Dermis microvascular lymphatic vessel endothelial cell (primary cell): ENCODE data around the gene PDE3B. TPM values are rescaled to one million over a fixed set of nuclear protein-coding genes. Genes with fewer than 3 reads are reported as not detected.
"Not testable (repeated sequence)": the region's sequence is repeated elsewhere in the genome, so short reads cannot be mapped to it uniquely, and the experiment has no call there.

Experiments
- DNase-seq, 2 donors: peaks; one replicate each; pipeline versions ENCODE4 v3.0.0 to v3.0.0-alpha.2; 2010; ENCODE audit warnings: low read depth in 2 of 2
- total RNA-seq: library from RNA; depleted of rRNA; stranded (reverse); fragments of >200 nt; gene quantifications from 2 replicates; pipeline ENCODE4 v1.2.1, GENCODE V29; 2014

The PDE3B gene
- total RNA-seq, 1 donor from 2014 or later: 0.13 TPM

GRCh38 chr11:14676068-14676467 is 32.5 kb downstream of the PDE3B start:
- DNase-seq: no peak

GRCh38 chr11:14677146-14677545 is 33.5 kb downstream of the PDE3B start:
- DNase-seq: no peak

GRCh38 chr11:14678350-14678749 is 34.7 kb downstream of the PDE3B start:
- no peak for DNase-seq

GRCh38 chr11:14679662-14680061 is 36.1 kb downstream of the PDE3B start:
- no peak for DNase-seq

- not testable (repeated sequence) for DNase-seq
Measured at GRCh38 chr11:14684234-14684915, 40.8 kb downstream of the PDE3B start.

GRCh38 chr11:14687456-14687855 is 43.9 kb downstream of the PDE3B start:
- DNase-seq: no peak

- DNase-seq: no peak
Measured at GRCh38 chr11:14687943-14688627, 44.5 kb downstream of the PDE3B start.

- DNase-seq: not testable (repeated sequence)
Measured at GRCh38 chr11:14695656-14696055, 52.1 kb downstream of the PDE3B start.

GRCh38 chr11:14698771-14699170 is 55.2 kb downstream of the PDE3B start:
- DNase-seq: no peak

GRCh38 chr11:14700593-14700992 is 57.0 kb downstream of the PDE3B start:
- no peak for DNase-seq

- no peak for DNase-seq
Measured at GRCh38 chr11:14702760-14703159, 59.2 kb downstream of the PDE3B start.

- DNase-seq: no peak
Measured at GRCh38 chr11:14703731-14704130, 60.1 kb downstream of the PDE3B start.

GRCh38 chr11:14705067-14705466 is 61.5 kb downstream of the PDE3B start:
- no peak for DNase-seq

GRCh38 chr11:14713496-14714244 is 70.1 kb downstream of the PDE3B start:
- DNase-seq: no peak

- DNase-seq: not testable (repeated sequence)
Measured at GRCh38 chr11:14715669-14716068, 72.1 kb downstream of the PDE3B start.

GRCh38 chr11:14722496-14722895 is 78.9 kb downstream of the PDE3B start:
- no peak for DNase-seq

GRCh38 chr11:14725150-14725549 is 81.5 kb downstream of the PDE3B start:
- no peak for DNase-seq

GRCh38 chr11:14727215-14727614 is 83.6 kb downstream of the PDE3B start:
- DNase-seq: no peak

- no peak for DNase-seq
Measured at GRCh38 chr11:14727746-14728145, 84.1 kb downstream of the PDE3B start.

- not testable (repeated sequence) for DNase-seq
Measured at GRCh38 chr11:14740539-14740938, 96.9 kb downstream of the PDE3B start.

GRCh38 chr11:14741195-14741594 is 97.6 kb downstream of the PDE3B start:
- no peak for DNase-seq

GRCh38 chr11:14742849-14743559 is 99.4 kb downstream of the PDE3B start:
- no peak for DNase-seq
